Left lung (tissue), 10 donors: ENCODE results near the gene FKBP1B. TPM values are rescaled to one million over a fixed set of nuclear protein-coding genes. Genes with fewer than 3 reads are reported as not detected.

ENCODE experiments used
- ATAC-seq: fragments of 200-7000 bp; cut with Tn5 transposase; one replicate; pipeline ENCODE4 v1.9.1; 2020; ENCODE audit warnings: moderate library complexity
- DNase-seq, 4 donors: peaks; one replicate each; pipeline ENCODE4 v3.0.0-alpha.2; 2013 to 2020
- H3K27ac ChIP-seq, 2 donors: fragments of 200-600 bp; sonication (generic) in 1 of 2; one replicate each; pipeline versions ENCODE4 v1.5.0 to v1.8.0; 2020 to 2021
- H3K27me3 ChIP-seq, 2 donors: fragments of 200-600 bp; sonication (generic) in 1 of 2; one replicate each; pipeline versions ENCODE4 v1.5.0 to v1.8.0; 2020 to 2021
- H3K36me3 ChIP-seq, 2 donors: fragments of 200-600 bp; sonication (generic) in 1 of 2; one replicate each; pipeline versions ENCODE4 v1.5.0 to v1.8.0; 2020 to 2021
- H3K4me1 ChIP-seq, 2 donors: fragments of 200-600 bp; one replicate each; pipeline ENCODE4 v1.8.0; 2021
- H3K4me3 ChIP-seq, 2 donors: fragments of 200-600 bp; sonication (generic) in 1 of 2; one replicate each; pipeline versions ENCODE4 v1.5.0 to v1.8.0; 2020 to 2021; ENCODE audit warnings: mild to moderate bottlenecking in 1 of 2
- H3K9me3 ChIP-seq, 2 donors: fragments of 200-600 bp; sonication (generic) in 1 of 2; one replicate each; pipeline versions ENCODE4 v1.5.0 to v1.8.0; 2020 to 2021
- intact Hi-C, 2 donors: fragments of 100-400 bp; cut with DNase I; formaldehyde crosslinking; loops; one replicate each; pipeline versions ENCODE4 v1.11.2 to v1.14.2; 2022
- polyA plus RNA-seq, 6 donors: library from polyadenylated mRNA; unstranded; fragments of 120-200 nt; gene quantifications; one replicate each; pipeline ENCODE4 v1.2.1, GENCODE V29; 2013; ENCODE audit not compliant: insufficient read length in 6 of 6
- total RNA-seq, 2 donors: library from RNA; stranded (reverse); fragmentation: NEBNext Ultra II Directional; extraction: Animal tissue kit (Norgen Biotek cat#: 25700); gene quantifications; one replicate each; pipeline ENCODE4 v1.2.1, GENCODE V29; 2021
- TF ChIP-seq, protein P1 (sequence below), 2 donors: fragments of 200-600 bp; sonication (generic) in 1 of 2; IDR thresholded peaks; one replicate each; pipeline versions ENCODE4 v1.5.0 to v1.8.0; 2021; ENCODE audit warnings: antibody characterized with exemption in 2 of 2
- donor health status: DM: no; HTN: yes; CAD: no.
- donor health status: DM: no; HTN: no; CAD: no.

FKBP1B gene
- total and polyA plus RNA-seq, 8 donors: 9.6 to 18.7 (median 14.7) TPM

DNA sequence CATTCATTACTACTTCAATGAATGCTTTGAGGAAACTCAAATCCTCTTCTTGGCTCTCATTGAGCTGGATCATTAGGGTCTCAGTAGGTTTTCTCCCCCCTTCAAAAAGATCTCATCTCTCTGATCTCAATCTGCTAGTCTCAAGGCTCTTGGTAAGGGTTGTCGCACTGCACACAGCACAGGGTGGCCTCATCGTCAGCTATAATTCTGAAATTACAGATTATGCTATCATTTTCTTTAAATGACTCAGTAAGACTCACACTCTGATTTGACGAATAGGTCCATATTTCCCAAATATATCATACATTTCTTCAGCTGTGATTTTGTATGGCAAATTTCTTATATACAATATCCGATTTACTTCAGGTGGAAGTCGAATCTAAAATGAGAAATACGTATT lies 24.3 kb downstream of the FKBP1B start:
- H3K4me3 ChIP-seq: no peak overlapping the region
- H3K36me3 ChIP-seq: peaks cover 0 to 52% of the 10 kb centered on the region in 2 donors
- intact Hi-C loops: no loop called here
- TF ChIP-seq, protein P1, sequence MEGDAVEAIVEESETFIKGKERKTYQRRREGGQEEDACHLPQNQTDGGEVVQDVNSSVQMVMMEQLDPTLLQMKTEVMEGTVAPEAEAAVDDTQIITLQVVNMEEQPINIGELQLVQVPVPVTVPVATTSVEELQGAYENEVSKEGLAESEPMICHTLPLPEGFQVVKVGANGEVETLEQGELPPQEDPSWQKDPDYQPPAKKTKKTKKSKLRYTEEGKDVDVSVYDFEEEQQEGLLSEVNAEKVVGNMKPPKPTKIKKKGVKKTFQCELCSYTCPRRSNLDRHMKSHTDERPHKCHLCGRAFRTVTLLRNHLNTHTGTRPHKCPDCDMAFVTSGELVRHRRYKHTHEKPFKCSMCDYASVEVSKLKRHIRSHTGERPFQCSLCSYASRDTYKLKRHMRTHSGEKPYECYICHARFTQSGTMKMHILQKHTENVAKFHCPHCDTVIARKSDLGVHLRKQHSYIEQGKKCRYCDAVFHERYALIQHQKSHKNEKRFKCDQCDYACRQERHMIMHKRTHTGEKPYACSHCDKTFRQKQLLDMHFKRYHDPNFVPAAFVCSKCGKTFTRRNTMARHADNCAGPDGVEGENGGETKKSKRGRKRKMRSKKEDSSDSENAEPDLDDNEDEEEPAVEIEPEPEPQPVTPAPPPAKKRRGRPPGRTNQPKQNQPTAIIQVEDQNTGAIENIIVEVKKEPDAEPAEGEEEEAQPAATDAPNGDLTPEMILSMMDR (IDR thresholded peaks at IDR 0.05): no peak
- no peak for ATAC-seq
- no peak for DNase-seq
- no peaks in the 10 kb centered on the region for H3K9me3 ChIP-seq
- no peaks in the 10 kb centered on the region for H3K27me3 ChIP-seq
- H3K4me1 ChIP-seq: peaks cover 13 to 33% of the 10 kb centered on the region in 2 donors
- H3K27ac ChIP-seq: no peak overlapping the region

DNA sequence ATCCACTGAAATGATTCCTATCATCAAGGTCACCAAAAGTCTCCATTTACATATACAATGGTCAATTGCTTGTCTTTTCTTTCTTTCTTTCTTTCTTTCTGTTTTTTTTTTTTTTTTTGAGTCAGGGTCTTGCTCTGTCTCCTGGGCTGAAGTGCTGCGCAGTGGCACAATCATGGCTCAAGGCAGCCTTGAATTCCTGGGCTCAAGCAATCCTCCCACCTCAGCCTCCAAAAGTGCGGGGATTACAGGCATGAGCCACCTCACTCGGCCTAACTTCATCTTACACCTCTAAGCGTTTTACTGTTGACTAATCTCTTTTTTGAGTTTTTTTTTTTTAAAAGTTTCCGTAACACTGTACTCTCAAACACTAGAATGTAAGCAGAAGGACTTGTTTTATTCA lies 25.7 kb downstream of the FKBP1B start:
- peaks cover 13 to 33% of the 10 kb centered on the region in 2 donors for H3K4me1 ChIP-seq
- peak overlapping the region in 1 of 2 donors; percentile 94 for H3K27ac ChIP-seq
- H3K9me3 ChIP-seq: no peaks in the 10 kb centered on the region
- ATAC-seq: no peak
- peaks cover 0 to 52% of the 10 kb centered on the region in 2 donors for H3K36me3 ChIP-seq
- intact Hi-C loops: no loop called here
- no peaks in the 10 kb centered on the region for H3K27me3 ChIP-seq
- TF ChIP-seq, protein P1 (IDR thresholded peaks at IDR 0.05): no peak
- no peak for DNase-seq
- peak overlapping the region; percentile 52 to 88 for H3K4me3 ChIP-seq

DNA sequence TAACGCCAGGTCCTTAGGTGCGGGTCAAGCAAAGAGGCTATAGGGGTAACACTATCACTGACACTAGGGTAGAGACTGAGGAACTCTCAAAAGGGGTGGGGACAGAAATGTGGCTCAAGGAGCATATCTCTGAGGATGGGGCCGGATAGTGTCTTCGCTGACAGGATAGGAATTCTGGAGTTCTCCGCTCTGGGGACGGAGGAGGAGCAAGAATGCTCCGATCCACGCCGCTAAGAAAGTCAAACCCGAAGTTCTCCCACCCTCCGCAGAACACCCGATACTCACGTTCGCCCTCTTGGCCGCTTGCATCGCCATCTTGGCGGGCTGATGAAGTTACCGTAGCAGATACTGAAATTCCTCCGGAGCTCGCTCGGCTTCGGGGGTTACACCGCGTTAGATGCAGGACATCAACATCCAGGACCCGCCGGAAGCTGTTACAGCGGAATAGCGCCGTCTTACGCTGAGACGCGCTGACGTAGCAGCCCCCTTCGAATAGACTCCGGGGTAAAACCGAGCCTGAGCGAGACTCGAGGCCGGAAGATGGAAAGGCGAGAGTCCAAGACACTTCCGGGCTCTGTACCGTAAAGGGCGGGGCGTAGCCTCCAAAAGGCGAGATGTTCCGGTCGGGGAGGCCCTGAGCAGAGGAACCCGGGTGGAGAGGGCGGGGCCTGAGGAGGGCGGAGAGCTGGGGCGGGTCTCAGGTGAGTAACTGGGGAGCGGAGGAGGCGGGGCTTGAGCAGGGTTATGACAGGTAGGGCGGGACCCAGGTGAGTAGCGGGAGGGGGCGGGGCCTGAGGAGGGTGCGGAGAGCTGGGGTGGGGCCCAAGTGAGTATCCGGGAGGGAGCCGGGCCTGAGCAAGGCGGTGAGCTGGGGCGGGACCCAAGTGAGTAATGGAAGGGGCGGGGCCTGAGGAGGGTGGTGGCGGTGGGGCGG lies 26.6 kb downstream of the FKBP1B start, which contains the start of gene SF3B6:
Gene SF3B6 (minus strand): TSS at position 412 of the 934 bp plus-strand sequence. CDS start 97 bp downstream, at position 315.
- DNase-seq (peak; percentile 98 to 100 (median 99)), ATAC-seq (peak; percentile 89)
- Histone ChIP-seq H3K9me3 (no peaks in the 10 kb centered on the region), H3K27ac (peak within 1 kb of the TSS; percentile 87 to 94), H3K4me1 (peaks cover 14 to 39% of the 10 kb centered on the region in 2 donors), H3K36me3 (peaks cover 0 to 50% of the 10 kb centered on the region in 2 donors), H3K4me3 (peak within 1 kb of the TSS; percentile 52 to 88), H3K27me3 (no peaks in the 10 kb centered on the region)
- TF ChIP-seq, protein P1 (IDR thresholded peaks at IDR 0.05): no peak
- intact Hi-C loops: no loop called here

DNA sequence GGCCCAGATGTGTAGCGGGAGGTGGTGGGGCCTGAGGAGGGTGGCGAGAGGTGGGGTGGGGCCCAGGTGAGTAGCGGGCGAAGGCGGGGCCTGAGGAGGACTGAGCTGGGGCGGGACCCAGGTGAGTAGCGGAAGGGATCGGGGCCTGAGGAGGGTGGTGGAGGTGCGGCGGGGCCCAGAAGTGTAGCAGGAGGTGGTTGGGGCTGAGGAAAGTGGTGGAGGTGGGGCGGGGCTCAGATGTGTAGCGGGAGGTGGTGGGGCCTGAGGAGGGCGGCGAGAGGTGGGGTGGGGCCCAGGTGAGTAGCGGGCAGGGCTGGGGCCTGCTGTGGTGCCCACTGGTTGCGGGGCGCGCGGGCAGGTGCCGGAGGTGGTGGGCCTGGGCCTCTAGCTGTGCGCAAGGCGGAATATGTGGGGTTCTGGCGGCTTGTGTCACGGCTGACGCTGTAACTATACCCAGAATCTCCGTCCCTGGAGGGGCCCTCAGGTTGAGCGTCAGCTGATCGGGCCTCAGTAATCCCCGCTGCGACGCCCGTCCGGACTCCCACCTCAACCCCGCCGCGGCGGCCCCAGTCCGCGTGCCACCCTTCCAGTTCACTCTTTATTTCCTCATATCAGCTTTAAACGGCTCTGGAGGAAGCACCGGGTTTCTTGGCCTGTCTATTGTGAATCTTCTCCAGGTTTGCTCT lies 27.5 kb downstream of the FKBP1B start:
- ATAC-seq (no peak), DNase-seq (no peak)
- no peaks in the 10 kb centered on the region for H3K9me3 ChIP-seq
- TF ChIP-seq, protein P1 (IDR thresholded peaks at IDR 0.05): no peak
- intact Hi-C loops: no loop called here
- H3K4me1 ChIP-seq: peaks cover 17 to 48% of the 10 kb centered on the region in 2 donors
- H3K27me3 ChIP-seq: no peaks in the 10 kb centered on the region
- H3K27ac ChIP-seq: peak overlapping the region; percentile 87 to 94
- peak overlapping the region; percentile 52 to 88 for H3K4me3 ChIP-seq
- peaks cover 0 to 46% of the 10 kb centered on the region in 2 donors for H3K36me3 ChIP-seq

DNA sequence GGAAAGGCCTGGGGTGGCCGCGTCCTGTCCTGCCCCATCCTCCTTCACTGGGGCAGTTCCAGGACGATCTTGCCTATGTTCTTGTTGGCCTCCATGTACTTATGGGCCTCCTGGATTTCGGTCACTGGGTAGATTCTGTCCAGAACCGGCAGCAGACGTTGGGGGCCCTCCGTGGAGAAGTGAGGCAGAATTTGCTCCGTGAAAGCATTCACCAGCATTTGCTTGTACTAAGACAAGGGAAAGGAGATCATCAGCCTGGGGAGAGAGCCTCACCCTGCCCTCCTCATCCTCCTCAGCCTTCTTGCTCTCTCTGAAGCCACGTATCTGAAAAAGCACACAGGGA lies 28.0 kb downstream of the FKBP1B start:
- H3K27ac ChIP-seq: peak overlapping the region; percentile 87 to 94
- H3K27me3 ChIP-seq: no peaks in the 10 kb centered on the region
- peaks cover 17 to 53% of the 10 kb centered on the region in 2 donors for H3K4me1 ChIP-seq
- intact Hi-C loops: no loop called here
- DNase-seq (no peak), ATAC-seq (no peak)
- TF ChIP-seq, protein P1 (IDR thresholded peaks at IDR 0.05): no peak
- H3K9me3 ChIP-seq: no peaks in the 10 kb centered on the region
- H3K36me3 ChIP-seq: peaks cover 0 to 46% of the 10 kb centered on the region in 2 donors
- peak overlapping the region; percentile 52 to 88 for H3K4me3 ChIP-seq
